GM19025 (cell line): ENCODE data around the gene VPREB3.

Experiments used
- ATAC-seq: cut with Tn5 transposase; IDR thresholded peaks from one replicate; pipeline ENCODE4 v1.9.1; 2021; ENCODE audit warnings: mild to moderate bottlenecking, low read depth, moderate library complexity; ENCODE audit not compliant: unreplicated experiment

The VPREB3 gene

DNA sequence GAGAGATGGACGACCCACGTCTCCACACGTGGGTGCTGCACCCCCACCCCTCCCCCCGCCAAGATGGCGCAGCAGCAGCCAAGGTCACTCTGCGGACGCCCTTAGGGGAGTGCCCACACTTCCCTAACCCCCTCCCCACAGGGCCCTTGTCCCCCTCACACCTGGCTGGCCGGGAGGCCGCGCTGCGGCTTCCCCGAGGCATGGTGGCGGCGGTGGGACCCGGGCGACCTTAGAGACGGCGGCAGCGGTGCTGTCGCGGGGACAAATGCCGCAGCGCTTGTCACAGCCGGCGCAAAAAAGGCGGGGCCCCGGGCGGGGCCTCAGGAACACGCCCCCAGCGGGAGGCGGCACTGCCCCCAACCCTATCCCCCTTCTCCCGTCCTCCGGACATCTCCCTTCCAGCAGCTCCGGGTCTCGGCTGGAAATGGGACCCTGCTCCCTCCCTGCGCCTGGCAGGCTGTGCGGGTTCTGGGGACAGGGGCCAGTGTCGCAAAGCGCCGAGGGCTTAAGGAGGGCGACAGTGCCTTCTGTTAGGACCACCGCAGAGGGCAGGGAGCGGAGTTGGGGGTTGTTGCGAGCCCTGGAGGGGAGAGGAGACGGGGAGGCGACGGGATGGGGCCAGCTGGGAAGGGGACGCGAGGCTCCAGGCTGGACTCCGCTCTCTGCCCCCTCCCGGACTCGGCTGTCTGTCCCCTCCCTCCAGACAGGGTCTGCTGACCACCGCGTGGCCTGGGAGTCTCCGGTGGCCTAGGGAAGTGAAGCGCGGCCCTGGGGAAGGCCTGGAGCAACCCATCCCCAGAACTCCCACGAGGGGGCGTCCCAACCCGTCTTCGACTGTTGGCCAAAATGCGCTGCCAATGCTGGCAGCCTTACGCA, 13.7 kb upstream of the VPREB3 start, which contains the start of gene CHCHD10:
CHCHD10 (minus strand) TSS at position 300 of the 876 bp plus-strand sequence; CDS start at position 202, 98 bp downstream.
- ATAC-seq, result no peak

DNA sequence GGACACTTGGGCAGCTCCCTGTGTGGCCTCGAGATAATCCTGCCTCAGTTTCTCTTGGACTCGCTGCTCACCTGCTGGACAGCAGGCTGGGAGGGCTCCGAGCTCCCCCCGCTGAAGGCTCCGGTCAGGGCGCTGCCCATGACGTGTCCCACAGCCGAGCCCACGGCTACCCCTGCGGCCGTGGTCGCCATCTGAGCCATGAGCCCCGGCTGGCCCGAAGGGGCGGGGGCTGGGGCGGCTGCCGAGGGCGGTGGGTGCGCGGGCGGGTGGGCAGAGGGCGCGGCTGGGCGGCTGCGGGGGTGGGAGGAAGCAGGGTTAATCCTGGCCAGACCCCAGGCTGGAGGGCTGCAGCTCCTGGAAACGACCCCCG, 13.1 kb upstream of the VPREB3 start:
- ATAC-seq, result no peak

DNA sequence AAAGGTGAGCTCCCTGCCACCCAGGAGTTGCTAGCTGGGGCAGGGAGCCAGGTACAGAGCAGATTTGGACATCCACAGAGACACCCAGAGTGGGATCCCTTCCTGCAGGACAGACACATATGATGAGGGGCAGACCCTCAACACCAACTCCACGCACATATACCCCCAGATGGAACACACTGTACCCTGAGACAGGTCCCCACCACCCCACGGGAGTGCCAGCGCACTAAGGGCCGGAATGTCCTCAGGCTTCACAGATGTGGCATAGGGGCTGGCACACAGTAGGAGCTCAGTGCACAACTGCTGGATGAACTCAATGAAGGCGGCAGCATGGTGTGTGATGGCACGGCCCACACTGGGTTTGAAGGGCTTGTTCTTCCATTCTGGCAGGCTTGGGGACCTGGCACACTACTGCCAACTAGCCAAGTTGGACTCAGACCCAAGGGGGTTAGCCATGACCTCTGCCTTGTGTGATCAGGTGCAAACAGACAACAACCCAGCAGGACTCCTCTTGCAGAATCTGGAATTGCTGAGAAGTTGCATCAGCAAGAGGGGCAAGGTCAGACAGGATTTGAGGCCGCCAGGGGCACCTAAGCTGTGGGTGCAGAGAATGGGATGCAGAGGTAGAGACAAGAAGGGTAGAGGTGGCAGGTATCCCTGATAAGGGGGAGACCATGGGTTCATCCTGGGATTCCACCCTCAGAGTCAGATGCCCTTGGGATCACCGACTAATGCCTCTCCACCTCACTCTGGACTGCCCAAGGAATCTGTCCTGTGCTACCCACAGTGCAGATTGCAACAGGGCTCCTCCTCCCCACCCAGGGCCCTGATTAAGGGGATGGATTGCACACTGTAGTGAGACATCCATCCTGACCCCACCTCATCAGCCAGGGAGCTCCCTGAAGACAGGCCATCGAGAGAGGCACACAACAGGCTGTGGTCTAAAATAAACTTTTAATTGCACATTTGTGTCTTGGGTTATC, 11.0 kb upstream of the VPREB3 start:
- no peak for ATAC-seq

DNA sequence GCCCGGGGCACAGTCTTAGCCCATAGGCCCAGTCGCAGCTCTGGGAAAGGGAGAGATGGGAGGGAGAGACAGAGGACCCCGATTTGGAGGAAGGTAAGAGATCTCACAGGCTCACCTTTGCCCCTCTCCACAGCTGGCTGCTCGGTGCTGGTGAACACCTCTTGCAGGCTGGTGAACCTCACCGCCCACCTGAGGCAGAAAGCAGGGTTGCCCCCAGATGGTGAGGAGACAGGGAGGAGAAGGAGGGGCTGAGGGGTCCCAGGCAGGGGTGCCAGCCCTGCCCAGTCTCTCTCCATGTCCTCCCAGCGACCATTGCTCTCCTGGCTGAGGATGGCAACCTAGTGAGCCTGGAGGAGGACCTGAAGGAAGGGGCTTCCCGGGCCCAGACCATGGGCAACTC, 9.7 kb upstream of the VPREB3 start:
- ATAC-seq, result no peak

DNA sequence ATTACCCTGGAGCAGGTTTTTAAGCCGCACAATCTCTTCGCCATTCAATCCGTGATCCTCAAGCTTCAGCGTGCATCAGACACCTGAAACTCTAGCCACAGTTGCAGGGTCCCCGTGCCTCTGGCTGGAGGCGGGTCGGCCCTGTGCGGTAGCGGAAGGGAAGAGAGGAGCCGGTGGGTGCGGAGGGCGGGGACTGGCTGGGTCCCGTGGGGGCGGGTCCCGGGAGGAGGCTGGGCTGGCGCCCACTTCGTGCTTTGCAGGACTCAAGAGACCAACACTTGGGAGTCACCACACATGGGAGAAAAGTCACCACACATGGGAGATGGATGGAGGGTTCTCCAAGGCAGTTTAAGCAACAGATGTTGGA, 9.3 kb upstream of the VPREB3 start:
- ATAC-seq, result no peak

DNA sequence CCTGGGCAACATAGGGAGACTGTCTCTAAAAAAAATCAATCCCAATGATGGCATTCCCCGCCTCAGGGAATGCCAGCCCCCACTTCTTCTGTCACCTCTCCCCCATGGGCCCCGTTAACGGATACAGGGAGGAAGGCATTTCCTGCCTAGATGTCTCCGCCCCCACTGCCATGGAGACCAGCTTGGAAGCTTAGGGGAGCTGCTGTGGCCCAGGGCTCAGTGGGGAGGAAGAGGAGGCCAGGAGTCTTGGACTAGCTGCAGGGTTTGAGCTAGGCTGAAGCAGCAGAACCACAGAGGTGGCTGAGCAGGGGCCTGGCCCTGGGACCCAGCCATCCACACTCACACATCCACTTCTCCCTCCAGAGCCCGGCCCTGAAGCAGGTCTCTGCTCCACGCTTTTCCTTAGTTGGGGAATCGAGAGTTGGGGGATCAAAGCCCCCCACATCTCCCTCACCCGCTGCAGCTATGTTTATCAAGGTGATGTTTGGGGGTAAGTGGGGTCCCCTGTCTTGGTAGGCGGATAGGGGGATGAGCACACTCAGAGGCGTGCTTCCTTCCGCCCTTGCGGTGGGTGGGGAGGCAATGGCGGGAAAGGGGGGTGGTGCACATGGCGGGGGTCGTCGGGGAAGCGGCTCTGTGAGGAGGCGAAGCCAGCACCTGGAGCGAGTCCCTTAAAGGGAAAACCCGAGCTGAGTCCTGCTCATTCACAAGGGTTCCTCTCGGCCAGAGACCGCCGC, 8.8 kb upstream of the VPREB3 start, which contains the start of gene C22orf15:
C22orf15 (plus strand) TSS at position 149 of the 737 bp plus-strand sequence; CDS start at position 466, 317 bp downstream.
- ATAC-seq, result no peak

DNA sequence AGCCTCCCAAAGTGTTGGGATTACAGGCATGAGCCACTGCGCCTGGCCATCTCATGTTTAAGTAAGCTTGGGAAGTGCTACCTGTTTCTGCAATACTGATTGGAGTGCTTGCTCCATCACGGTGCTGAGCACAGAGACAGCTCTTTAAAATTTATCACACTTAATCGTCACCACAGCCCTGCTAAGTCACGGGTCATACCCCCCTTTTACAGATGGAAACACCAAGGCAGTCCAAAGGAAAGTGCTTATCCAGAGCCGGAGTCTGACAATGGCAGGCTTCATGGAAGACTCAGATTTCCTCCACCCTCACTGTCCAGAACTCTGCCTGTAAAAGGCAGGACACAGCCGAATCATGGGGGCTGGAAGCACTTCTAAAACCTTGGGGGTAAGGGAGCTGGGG, 5.8 kb upstream of the VPREB3 start:
- ATAC-seq, result no peak

DNA sequence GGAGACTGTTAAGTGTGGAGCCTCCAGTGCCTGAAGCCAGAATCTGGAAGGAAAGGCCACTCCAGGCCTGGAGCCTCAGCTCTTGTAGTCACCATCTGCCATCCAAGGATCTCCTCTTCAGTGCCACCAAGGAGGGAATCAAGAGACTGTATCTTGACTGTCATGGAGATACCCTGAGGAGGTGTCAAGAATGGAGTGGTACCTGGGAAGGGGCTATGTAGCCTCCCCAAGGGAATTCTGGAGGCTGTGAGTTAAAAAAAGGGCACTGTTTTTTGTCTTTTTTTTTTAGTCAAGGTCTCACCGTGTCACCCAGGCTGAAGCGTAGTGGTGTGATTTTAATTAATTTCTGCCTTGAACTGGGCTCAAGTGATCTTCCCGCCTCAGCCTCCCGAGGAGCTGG, 5.3 kb upstream of the VPREB3 start:
- ATAC-seq, result no peak

DNA sequence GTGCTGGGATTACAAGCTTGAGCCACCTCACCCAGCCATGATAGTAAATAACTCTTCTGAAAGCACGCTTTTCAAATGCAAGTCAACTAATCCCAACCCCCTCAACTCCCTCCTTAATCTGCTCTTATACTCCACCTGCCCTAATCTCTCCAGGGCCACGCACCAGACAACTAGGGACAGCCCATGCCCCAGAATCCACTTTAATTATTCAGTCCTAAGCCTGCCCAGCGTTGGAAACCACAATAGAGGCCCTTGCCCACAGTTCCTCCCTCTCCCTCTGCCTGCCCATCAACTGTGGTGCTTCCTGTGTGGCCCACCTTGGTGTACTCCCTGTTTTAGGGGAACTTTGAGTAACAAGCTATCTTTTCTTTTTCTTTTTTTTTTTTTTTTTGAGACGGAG, 2.7 kb upstream of the VPREB3 start:
- no peak for ATAC-seq

DNA sequence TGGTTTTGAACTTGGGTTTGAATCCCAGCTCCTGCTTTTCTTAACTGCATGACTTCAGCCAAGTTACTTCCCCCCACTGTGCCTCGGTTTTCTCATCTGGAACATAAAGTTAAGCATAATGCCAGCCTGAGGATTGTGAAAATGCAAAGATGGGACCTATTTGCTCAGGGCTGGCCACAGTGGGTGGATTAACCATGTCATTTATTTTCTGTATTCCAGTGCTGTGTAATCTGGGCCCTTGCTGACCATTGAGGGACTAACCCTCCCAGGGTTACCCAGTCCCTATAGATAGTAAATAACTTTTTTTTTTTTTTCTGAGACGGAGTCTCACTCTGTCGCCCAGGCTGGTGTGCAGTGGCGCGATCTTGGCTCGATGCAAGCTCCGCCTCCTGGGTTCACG, 1.5 kb upstream of the VPREB3 start:
- ATAC-seq, result no peak

DNA sequence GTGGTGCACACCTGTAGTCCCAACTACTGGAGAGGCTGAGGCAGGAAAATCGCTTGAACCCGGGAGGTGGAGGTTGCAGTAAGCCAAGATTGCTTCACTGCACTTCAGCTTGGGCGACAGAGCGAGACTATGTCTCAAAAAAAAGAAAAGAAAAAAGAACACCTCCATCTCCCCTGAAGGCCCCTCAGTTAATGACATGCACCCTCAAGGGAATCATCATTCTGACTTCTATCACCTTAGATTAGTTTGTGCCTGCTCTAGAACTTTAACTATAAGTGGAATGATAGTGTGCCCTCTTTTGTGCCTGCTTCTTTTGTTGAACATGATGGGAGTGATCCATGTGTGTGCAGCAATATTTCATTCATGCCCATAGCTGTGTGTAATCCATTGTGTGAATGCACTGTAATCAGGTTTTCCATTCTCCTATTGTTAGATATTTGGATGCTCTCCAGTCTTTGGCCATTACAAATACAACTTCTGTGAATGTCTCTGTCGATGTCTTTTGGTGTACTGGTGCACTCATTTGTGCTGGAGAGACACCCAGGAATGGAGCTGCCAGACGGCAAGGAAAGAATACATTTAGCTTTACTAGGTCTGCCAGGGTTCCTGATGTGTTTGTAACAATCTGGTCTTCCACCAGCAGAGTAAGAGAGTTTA, 883 bp upstream of the VPREB3 start:
- ATAC-seq, result no peak

DNA sequence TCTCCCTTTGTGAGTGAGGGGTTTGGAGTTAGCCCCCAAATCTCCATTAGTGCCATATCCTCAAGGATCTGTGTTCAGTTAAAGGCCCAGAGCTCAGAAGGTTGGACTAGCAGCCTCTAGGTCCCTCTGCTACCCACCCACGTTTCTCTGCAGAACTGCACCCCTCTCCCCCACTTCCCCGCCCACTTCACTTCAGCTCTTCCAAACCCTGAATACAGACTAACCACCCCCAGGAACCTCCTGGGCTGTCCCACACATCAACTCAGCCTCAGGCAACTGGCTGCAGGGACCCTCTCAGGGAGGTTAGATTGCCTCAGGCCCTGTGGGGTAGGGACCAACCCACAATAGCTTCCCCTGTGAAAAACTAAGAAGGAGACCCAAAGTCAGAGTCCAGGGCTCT, 840 bp downstream of the VPREB3 start:
- ATAC-seq, result no peak

DNA sequence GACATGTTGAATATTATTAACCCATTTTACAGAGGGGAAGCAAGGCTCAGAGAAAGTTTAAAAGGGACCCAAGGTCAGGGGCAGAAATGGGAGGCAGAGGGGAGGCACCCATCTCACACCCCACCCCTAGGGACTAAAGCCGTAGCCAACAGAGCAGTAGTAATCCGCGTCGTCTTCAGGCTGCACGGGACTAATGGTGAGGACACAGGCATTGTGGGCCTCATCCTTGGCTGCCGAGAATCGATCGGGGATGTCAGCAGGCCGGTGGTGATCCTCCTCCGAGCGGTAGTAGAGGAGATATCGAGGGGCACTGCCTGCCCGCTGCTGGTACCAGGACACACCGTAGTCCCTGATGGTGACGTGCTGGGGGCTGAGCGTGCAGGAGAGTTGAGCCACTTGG, 1.5 kb downstream of the VPREB3 start:
- no peak for ATAC-seq

DNA sequence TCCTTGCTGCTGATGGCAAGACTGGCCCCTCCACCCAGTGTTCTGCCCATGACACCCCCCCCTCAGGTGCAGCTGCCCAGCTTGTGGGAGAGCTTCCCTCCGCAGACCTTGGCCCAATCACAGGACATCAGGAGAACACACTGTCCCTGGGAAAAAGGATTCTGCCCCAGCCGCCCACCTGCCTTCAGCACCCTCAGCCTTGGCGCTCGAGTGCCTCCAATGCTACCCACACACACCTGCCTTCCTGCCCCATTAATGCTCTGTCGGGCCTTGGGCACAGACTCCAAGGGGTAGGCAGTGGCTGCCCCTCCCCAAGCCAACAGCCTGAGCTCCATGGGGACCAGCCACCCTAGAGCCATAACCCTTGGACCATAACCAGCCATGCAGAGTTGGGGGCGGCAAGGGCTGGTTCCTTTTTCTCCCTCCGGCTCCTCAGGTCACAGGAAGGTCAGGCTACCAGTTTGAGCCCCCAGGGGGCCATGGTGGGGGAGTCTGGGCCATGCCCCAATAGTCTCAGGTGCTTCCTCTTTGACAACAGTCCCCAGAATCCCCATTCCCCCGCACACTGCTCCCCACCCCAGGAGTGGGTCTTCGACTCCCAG, 2.0 kb downstream of the VPREB3 start:
- ATAC-seq, result no peak

DNA sequence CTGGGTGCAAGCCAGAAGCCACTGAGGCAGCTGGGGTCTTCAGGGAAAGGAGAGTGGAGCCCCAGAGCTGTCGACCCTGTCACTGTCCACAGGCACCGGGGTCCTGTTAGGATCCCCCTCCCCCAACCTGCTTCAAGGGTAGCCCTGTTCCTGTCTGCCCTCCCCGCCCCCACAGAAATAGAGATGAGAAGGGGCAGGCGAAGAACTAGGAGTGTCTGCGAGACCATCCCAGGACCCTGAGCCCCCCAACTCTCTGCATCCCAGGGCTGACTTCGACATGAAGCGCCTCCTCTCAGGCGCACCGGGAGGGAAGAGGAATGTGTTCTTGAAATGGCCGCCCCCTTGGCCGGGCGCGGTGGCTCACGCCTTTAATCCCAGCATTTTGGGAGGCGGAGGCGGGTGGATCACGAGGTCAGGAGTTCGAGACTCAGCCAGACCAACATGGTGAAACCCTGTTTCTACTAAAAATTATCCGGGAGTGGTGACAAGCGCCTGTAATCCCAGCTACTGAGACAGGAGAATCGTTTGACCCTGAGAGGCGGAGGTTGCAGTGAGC, 2.7 kb downstream of the VPREB3 start:
- no peak for ATAC-seq

DNA sequence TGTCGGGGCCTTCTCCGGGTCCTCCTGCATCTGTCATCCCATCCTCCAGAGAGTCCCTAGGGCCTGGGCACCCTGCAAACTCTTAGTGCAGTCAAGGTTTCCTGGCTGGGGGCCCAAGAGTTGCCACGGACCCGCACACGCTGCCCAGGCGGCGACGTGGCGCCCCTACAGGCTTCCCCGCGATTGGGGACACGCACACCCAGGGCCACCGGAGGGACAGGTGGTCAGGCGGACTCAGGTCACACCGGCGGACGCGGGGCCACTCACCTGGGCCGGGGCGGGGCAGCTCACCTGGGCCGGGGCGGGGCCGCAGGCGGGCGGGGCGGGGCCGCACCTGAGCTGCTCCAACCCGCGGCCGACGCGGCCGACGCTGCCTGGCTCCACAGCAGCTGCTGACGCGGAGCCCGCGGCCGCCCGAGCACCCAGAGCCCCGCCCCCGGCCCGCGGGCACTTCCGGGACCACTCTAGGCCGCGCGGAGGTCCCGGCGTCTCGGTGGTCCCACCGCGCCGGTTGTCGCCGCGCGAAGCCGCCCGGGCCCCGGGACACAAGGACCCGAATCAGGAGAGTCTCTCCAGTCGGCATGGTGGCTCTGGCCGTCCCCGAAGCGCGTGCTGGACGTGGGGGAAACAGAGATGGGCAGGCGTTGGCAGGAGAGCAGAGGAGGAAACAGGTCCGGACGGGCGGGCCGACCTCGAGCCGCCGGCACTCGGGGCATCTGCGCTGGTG, 3.3 kb downstream of the VPREB3 start, which contains the start of gene ZNF70:
ZNF70 (minus strand) TSS at position 399 of the 727 bp plus-strand sequence. CDS start 5,972 bp downstream, outside the sequence.
- ATAC-seq, result peak; percentile 84

DNA sequence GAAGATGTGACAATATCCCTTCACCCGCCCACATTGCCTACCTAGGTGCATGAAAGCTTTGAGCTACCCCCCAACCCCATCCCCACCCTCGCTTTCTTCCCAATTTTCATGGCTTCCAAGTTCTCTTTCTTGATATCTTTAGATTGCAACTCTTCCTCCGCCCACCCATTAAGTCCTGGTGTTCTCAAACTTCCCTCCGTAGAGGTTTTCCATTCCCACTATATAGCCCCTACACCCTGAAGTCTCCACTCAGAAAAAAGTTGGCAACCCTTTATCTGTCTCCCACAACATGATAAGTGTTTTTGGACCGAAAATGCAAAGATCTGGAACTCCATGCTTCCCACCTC, 3.9 kb downstream of the VPREB3 start:
- ATAC-seq, result no peak

DNA sequence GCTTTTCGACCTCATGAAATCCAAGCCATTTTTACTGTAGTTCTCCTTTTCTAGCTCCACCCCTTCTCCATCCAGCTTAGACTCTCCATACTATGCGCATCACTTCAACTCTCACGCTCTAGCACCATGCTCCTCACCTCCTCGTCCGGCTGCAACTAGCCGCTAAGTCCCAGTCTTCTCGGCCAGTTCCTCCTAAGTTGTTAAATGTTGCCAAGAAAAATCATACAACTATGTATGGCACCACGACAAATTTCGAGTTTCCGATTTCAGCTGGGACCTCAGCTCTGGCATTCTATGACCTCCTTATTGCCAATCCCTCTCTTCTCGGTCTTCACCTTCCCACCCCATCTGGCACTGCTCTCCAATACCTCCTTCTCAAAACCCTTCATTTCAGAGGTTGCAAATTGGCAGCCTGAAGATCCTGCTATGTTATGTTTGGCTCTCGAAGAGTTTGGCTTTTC, 4.4 kb downstream of the VPREB3 start:
- ATAC-seq, result no peak

DNA sequence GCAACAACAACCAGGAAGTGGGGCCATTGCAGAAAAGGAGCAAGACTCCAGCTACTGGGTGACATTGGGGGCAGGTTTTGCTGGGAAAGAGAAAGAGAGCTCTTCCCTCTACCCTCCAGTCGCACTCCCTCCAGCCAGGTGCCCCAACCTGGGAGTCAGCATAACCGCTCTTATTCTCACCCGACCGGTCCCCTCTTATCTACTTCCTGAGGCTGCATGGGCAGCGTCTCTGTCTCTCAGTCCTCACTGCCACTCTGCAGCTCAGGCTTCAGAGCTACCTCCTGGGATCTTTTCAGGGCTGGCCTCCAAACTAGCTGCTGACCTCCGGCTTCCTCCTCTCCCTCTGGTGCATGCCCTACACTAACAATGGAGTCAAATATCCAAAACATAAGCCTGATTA, 8.4 kb downstream of the VPREB3 start:
- ATAC-seq, result no peak
